SU-DHL-6 (cell line): ENCODE data around the gene PRDX3.

Experiments used
- H2AFZ ChIP-seq: fragments of 200-600 bp; sonication (generic); 2 replicates; pipeline ENCODE4 v1.6.1; 2014; ENCODE audit warnings: low read depth, mild to moderate bottlenecking, moderate library complexity, mixed read lengths, antibody characterized with exemption, low read length; ENCODE audit not compliant: severe bottlenecking
- H3F3A ChIP-seq: fragments of 200-600 bp; shearing (Covaris generic); 2 replicates; pipeline ENCODE4 v1.6.0; 2016; ENCODE audit warnings: antibody characterized with exemption, mild to moderate bottlenecking; ENCODE audit not compliant: insufficient read depth
- H3K27ac ChIP-seq: fragments of 200-600 bp; sonication (generic); 2 replicates; pipeline ENCODE4 v1.5.1; 2016; ENCODE audit warnings: low read depth, mild to moderate bottlenecking, low read length, moderate library complexity, mixed read lengths
- H3K27me3 ChIP-seq: fragments of 200-600 bp; sonication (generic), shearing (Covaris generic); 2 replicates; pipeline ENCODE4 v1.6.0; 2014; ENCODE audit warnings: mild to moderate bottlenecking, low read length
- H3K36me3 ChIP-seq: fragments of 200-600 bp; sonication (generic); 2 replicates; pipeline ENCODE4 v1.6.1; 2014; ENCODE audit warnings: mild to moderate bottlenecking, low read length, mixed read lengths
- H3K4me2 ChIP-seq: fragments of 300-600, 200-600 bp; shearing (Covaris generic), sonication (generic); 2 replicates; pipeline ENCODE4 v1.6.0; 2014; ENCODE audit warnings: low read length, low read depth, mild to moderate bottlenecking; ENCODE audit not compliant: poor library complexity, severe bottlenecking
- H3K4me3 ChIP-seq: fragments of 200-600 bp; sonication (generic); 2 replicates; pipeline ENCODE4 v1.5.1; 2014; ENCODE audit warnings: antibody characterized with exemption, low read length, mild to moderate bottlenecking, mixed read lengths; ENCODE audit not compliant: insufficient read depth, poor library complexity, severe bottlenecking
- H3K79me2 ChIP-seq: fragments of 200-600 bp; sonication (generic); 2 replicates; pipeline ENCODE4 v1.6.1; 2014; ENCODE audit warnings: mild to moderate bottlenecking, low read length, moderate library complexity; ENCODE audit not compliant: insufficient read depth
- H3K9ac ChIP-seq: fragments of 200-600 bp; sonication (generic); 2 replicates; pipeline ENCODE4 v1.7.0; 2014; ENCODE audit warnings: mild to moderate bottlenecking, low read length
- H3K9me2 ChIP-seq: fragments of 200-600 bp; sonication (generic); replicated peaks from 2 replicates; pipeline ENCODE4 v1.6.1; 2014; ENCODE audit warnings: low read length; ENCODE audit not compliant: insufficient read depth
- H3K9me3 ChIP-seq: fragments of 200-600 bp; sonication (generic); 2 replicates; pipeline ENCODE4 v1.6.1; 2014; ENCODE audit warnings: low read length, mixed read lengths; ENCODE audit not compliant: insufficient read depth
- H4K20me1 ChIP-seq: fragments of 200-600 bp; sonication (generic); 2 replicates; pipeline ENCODE4 v1.6.1; 2014; ENCODE audit warnings: low read depth, mild to moderate bottlenecking, antibody characterized with exemption, low read length, moderate library complexity, mixed read lengths
- CTCF ChIP-seq: fragments of 200-600 bp; sonication (generic); IDR thresholded peaks from one replicate; pipeline ENCODE4 v1.5.1; 2017; ENCODE audit warnings: antibody characterized with exemption, mild to moderate bottlenecking, low read length, moderate library complexity; ENCODE audit not compliant: insufficient read depth, poor library complexity, severe bottlenecking
- EZH2phosphoT487 ChIP-seq: fragments of 200-600 bp; sonication (generic), shearing (Covaris generic); conservative IDR thresholded peaks from 2 replicates; pipeline ENCODE4 v1.6.1; 2018; ENCODE audit warnings: mild to moderate bottlenecking, antibody characterized with exemption, low read length, moderate library complexity, mixed read lengths

Gene PRDX3

GRCh38 chr10:119178372-119179119 is at the start of gene PRDX3:
Gene PRDX3, minus strand, starts transcription at chr10:119178812. Its CDS starts 22 bp downstream, at chr10:119178790.
- Histone ChIP-seq H3K4me2 (peak within 1 kb of the TSS; percentile 94), H3K4me3 (peak within 1 kb of the TSS; percentile 91), H3K27me3 (no peaks in the 10 kb centered on the region), H3F3A (no peaks in the 10 kb centered on the region; the same call in 1 of the 2 replicates), H3K9me2 (no peaks in the 10 kb centered on the region), H4K20me1 (no peaks in the 10 kb centered on the region), H3K79me2 (peaks cover 44% of the 10 kb centered on the region), H2AFZ (peak within 1 kb of the TSS; percentile 88), H3K9me3 (no peaks in the 10 kb centered on the region), H3K27ac (peak within 1 kb of the TSS; percentile 71), H3K9ac (peak within 1 kb of the TSS; percentile 87), H3K36me3 (peaks cover 10% of the 10 kb centered on the region; the same call in 1 of the 2 replicates)
- TF ChIP-seq EZH2phosphoT487 (no peak), CTCF (no peak)

GRCh38 chr10:119227825-119228224 is 49.2 kb upstream of the PRDX3 start:
- no peaks in the 10 kb centered on the region for H3K36me3 ChIP-seq
- no peak overlapping the region for H3K27ac ChIP-seq
- no peaks in the 10 kb centered on the region for H4K20me1 ChIP-seq
- H3K27me3 ChIP-seq, result no peaks in the 10 kb centered on the region
- no peak overlapping the region for H3K9ac ChIP-seq
- H3K79me2 ChIP-seq, result no peaks in the 10 kb centered on the region
- no peak overlapping the region for H3K4me3 ChIP-seq
- no peaks in the 10 kb centered on the region for H3K9me3 ChIP-seq
- H3K9me2 ChIP-seq, result no peaks in the 10 kb centered on the region
- H3K4me2 ChIP-seq, result no peak overlapping the region
- H3F3A ChIP-seq, result no peaks in the 10 kb centered on the region
- TF ChIP-seq CTCF (no peak), EZH2phosphoT487 (no peak)
- no peak overlapping the region for H2AFZ ChIP-seq

- no peak for TF ChIP-seq EZH2phosphoT487
- Histone ChIP-seq H3K4me3 (no peak overlapping the region), H2AFZ (no peak overlapping the region), H3K9ac (no peak overlapping the region), H3K79me2 (no peaks in the 10 kb centered on the region), H3K27ac (no peak overlapping the region), H3K4me2 (no peak overlapping the region), H3K36me3 (no peaks in the 10 kb centered on the region), H3K27me3 (no peaks in the 10 kb centered on the region), H3F3A (no peaks in the 10 kb centered on the region), H4K20me1 (no peaks in the 10 kb centered on the region), H3K9me2 (no peaks in the 10 kb centered on the region), H3K9me3 (no peaks in the 10 kb centered on the region)
These were observed 46.6 kb upstream of the PRDX3 start for GRCh38 chr10:119225083-119225658.

- H2AFZ ChIP-seq, result no peak overlapping the region
- H3K36me3 ChIP-seq, result no peaks in the 10 kb centered on the region
- no peak overlapping the region for H3K9ac ChIP-seq
- no peaks in the 10 kb centered on the region for H3F3A ChIP-seq
- no peaks in the 10 kb centered on the region for H3K9me2 ChIP-seq
- H3K27me3 ChIP-seq, result no peaks in the 10 kb centered on the region
- TF ChIP-seq CTCF, result no peak
- no peak for TF ChIP-seq EZH2phosphoT487
- H3K27ac ChIP-seq, result no peak overlapping the region
- H3K79me2 ChIP-seq, result no peaks in the 10 kb centered on the region
- H4K20me1 ChIP-seq, result no peaks in the 10 kb centered on the region
- H3K4me2 ChIP-seq, result no peak overlapping the region
- no peak overlapping the region for H3K4me3 ChIP-seq
- no peaks in the 10 kb centered on the region for H3K9me3 ChIP-seq
These were observed 44.4 kb upstream of the PRDX3 start for GRCh38 chr10:119222966-119223386.
